NCI-H2196 (cell line): Measurements from ENCODE around the gene RAPGEF2.
"Not testable (repeated sequence)": the region's sequence is repeated elsewhere in the genome, so short reads cannot be mapped to it uniquely, and the experiment has no call there.

ENCODE experiments used
- DNase-seq: peaks from one replicate; lab custom pipeline; 2025; ENCODE audit not compliant: unreplicated experiment; lab: John Stamatoyannopoulos, UW

RAPGEF2 gene, protein sequence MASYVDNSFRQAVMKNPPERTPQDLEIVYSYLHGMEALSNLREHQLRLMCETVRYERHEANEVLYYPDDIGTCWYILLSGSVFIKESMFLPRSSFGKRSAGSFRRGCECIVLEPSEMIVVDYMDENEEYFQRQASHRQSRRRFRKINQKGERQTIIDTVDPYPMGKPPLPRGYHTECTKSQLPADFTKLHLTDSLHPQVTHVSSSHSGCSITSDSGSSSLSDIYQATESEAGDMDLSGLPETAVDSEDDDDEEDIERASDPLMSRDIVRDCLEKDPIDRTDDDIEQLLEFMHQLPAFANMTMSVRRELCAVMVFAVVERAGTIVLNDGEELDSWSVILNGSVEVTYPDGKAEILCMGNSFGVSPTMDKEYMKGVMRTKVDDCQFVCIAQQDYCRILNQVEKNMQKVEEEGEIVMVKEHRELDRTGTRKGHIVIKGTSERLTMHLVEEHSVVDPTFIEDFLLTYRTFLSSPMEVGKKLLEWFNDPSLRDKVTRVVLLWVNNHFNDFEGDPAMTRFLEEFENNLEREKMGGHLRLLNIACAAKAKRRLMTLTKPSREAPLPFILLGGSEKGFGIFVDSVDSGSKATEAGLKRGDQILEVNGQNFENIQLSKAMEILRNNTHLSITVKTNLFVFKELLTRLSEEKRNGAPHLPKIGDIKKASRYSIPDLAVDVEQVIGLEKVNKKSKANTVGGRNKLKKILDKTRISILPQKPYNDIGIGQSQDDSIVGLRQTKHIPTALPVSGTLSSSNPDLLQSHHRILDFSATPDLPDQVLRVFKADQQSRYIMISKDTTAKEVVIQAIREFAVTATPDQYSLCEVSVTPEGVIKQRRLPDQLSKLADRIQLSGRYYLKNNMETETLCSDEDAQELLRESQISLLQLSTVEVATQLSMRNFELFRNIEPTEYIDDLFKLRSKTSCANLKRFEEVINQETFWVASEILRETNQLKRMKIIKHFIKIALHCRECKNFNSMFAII (N-terminal part only)

DNA sequence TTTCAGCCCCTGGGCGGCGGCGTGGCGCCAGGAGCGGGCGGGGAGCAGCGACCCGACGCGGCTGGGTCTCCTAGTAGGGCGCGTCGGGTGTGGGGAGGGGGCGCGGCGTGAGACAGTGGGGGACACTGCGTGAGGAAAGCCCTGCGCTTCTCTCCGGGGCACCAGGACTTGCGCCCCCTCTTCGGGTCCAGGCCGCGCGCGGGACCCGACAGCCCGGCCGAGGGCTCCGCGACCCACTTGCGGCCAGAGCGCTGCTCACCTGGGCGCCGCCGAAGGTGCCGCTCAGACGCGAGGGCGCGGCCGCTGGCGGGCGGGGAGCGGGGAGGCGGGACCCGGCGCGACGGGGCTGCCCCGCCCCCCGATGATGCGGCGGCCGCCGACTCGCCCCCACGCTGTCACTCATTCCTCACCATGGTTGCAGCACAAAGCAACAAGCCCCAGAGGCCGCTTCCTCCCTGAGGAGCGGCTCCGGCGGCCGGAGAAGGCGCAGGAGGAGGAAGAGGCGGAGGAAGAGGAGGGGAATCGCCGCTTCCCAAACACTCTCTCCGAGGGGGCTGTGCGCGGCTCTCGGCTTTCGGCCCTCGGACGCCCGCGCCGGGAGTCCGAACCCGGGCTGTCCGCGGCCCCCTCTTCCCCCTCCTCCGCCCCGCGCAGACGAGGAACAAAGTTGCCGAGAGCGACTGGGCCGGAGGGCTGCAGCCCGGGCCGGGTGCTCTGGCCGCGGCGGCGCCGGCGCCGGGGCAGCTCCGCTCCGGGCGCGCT is at the start of gene RAPGEF2:
RAPGEF2 (plus strand) TSS at position 458 of the 762 bp plus-strand sequence. CDS start 1,084 bp downstream, outside the sequence.
- DNase-seq: peak; percentile 71

DNA sequence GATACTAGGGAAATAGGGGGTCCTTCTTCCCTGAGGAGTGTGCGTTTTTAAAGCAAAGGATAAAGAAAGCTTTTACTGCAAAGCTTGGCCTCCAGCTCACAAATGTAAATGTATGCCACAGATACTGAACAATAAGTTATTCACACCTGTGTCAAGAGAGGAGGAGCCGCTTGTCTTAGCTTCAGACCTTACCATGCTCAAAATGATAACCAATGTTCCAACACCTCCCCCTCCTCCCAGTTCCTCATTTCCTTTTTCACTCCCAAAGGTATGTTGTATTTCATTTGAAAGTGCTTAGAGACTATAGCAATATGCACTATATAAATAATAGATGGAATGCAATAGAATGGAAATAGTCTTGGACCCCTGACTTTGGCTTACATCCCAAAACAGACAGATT is 47.0 kb upstream of the RAPGEF2 start:
- DNase-seq: no peak

DNA sequence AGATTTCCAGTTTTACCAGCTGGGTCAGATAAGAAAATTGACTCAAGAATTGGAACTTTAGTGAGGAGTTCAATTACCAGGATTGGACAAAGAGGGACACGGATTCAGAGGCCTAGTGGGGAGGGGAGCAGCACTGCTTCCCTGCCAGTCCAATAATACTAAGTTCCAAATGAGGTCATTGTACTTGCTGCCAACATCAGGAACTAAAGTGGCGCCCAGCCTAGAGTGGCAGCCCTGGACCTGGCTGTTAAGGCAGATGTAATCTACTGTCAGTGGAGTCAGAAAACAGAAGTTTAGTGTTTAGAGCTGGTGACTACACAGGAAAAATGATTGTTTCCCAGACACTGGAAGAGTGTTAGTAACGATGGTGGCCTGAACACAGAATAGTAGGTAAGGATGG is 42.7 kb upstream of the RAPGEF2 start:
- DNase-seq: no peak

DNA sequence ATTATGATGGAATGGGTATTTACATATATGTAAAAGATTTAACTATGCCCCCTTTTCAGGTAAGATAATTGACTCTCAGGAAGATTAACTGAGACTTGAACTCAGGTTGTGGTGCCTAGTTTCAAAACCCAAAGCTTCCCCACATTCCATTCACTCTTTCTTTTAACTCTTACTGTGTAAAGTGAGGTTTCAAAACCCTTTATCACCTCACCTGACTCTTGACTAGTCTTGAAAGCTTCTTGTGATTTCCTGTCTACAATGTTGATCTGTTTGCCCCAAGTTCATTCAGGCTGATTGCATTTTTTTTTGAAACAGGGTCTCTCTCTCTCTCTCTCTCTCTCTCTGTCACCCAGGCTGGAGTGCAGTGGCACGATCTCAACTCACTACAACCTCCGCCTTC is 40.5 kb upstream of the RAPGEF2 start:
- no peak for DNase-seq

DNA sequence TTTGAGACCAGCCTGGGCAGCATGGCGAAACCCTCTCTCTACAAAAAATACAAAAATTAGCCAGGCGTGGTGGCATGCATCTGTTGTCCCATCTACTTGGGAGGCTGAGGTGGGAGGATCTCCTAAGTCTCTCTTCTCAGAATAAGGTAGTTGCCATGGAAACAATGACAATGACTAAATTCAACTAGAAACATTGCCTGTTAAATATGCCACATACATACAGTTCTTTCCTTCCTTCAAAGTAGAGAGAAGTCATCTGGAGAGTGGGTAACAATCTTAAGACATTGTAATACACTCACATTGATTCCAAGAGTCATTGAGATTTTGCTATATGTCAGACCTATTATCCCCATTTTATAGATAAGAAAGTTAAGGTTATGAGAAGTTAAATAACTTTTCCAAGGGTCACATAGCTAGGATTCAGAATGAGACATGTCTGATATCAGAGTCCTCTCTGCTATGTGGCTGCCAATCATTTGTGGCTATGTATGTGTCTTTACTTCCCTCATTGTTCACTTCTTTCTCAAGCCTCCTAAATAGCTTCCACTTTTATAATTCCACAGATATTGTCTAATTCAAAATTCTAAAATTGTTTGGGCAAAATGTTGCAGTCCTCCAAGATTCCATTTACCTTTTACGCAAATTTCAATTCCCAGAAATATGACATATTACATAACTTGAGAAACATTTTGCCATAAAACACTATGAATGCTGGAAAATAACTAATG is 37.2 kb upstream of the RAPGEF2 start:
- DNase-seq: no peak

DNA sequence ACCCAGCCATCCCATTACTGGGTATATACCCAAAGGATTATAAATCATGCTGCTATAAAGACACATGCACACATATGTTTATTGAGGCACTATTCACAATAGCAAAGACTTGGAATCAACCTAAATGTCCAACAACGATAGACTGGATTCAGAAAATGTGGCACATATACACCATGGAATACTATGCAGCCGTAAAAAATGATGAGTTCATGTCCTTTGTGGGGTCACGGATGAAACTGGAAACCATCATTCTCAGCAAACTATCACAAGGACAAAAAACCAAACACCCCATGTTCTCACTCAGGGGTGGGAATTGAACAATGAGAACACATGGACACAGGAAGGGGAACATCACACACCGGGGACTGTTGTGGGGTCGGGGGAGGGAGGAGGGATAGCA is 34.7 kb upstream of the RAPGEF2 start:
- not testable (repeated sequence) for DNase-seq

DNA sequence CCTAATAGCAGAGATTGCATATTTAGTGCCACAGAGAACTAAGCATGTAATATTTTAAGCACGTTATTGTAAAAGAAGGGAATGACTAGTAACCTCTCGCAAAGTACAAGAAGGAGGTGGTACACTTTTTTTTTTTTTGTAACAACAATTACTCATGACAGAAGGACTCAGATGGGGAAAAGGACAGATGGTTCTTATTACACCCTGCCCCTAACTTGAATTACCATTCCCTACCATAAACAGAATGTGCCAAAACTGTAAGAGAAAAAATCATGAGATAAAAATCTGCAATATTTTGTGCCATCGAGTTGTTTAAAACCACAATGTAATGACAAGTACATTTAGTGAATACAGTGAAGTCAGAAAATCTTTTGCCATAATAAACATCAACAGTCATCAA is 33.0 kb upstream of the RAPGEF2 start:
- no peak for DNase-seq

DNA sequence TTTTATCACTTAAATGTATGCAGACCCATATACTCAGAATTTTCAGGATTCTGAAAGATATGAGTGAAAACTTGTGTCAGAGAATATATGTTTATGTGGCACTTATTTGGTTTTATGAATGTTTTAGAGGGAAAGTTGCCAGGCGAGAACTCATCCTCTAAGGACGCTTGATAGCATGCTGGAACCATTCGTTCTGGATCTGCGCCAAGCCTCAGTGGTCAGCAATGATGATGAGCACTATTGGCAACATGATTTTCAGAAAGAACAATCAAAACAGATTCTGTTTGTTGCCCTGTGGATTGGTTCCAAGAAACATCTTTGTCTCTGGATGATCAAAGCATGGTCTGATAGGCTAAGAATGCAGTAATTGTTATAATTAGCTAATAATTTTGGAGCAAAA is 32.1 kb upstream of the RAPGEF2 start:
- peak; percentile 10 for DNase-seq

DNA sequence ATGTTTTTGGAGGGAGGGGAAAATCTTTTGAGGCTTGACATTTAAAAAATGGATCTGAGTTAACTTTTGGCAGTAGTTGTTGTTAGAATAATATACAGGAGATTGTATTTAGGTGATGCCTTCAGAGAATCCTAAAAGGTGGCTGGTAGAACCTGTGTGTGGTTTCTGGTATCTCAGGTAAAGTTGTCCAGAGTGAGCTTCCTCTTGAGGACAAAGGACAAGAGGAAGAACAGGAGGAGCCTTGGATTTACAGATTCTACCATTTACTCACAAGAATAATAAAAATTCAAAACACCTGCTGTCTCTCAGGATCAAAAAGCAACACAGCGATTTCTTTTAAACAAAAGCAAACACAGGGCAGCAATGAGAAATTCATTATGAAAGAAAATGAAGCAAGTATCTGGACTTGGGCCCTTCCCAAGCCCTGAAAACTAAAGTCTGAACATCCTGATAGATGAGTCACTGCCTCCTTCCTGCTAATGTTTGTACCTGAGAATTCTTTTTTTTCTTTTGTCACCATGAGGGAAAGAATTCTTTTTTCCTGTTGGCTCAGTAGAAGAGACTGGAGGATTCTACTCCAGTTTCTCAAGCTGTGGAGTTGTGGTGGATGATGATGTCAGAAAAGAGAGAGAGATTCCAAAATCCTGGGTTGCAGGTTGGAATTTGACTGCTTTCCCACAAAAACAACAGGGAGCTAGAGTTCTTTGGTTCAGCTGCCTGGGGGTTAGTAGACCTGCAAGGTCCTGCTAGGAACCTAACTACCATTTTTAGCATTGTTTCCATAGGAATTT is 31.5 kb upstream of the RAPGEF2 start:
- DNase-seq: no peak

DNA sequence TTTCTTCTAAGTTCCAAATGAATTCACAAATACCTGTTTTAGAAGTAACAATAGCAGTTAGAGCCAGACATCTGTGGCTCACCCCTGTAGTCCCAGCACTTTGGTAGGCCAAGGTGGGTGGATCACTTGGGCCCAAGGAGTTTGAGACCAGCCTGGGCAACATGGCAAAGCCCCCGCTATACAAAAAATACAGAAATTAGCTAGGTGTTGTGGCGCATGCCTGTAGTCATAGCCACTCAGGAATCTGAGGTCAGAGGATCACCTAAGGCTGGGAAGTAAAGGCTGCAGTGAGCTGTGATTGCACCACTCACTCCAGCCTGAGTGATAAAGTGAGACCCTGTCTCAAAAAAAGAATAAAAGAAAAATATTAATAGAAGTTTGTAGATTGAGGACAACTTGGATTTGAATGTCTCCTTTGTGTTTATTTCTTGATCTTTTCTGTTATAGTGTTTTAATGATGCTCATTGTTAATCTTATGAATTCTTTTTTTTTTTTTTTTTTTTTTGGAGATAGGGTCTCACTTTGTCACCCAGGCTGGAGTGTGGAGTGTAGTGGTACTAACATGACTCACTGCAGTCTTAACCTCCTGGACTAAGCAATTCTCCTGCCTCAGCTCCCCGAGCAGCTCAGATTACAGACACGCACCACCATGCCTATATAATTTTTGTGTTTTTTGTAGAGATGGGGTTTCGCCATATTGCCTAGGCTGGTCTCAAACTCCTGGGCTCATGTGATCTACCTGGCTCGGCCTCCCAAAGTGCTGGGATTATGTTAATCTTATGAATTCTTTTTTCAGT is 30.7 kb upstream of the RAPGEF2 start:
- no peak for DNase-seq

DNA sequence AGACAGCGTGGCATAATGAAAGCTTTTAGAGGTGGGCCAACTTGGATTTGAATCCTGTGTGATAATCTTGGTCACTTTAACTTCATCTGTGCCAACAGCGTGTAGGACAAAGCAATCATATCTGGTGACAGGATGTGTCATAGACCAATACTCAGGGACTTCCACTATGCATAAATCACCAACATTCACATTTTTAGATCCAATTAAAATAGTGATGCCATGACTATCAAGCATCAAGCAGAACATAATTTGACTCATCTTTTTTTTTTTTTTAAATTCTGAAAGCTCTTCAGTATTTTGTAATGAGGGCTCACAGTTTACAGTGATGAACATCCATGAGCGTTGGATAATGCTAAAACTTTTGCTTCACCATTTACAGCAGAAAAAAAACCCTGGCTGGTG is 27.3 kb upstream of the RAPGEF2 start:
- DNase-seq: no peak

DNA sequence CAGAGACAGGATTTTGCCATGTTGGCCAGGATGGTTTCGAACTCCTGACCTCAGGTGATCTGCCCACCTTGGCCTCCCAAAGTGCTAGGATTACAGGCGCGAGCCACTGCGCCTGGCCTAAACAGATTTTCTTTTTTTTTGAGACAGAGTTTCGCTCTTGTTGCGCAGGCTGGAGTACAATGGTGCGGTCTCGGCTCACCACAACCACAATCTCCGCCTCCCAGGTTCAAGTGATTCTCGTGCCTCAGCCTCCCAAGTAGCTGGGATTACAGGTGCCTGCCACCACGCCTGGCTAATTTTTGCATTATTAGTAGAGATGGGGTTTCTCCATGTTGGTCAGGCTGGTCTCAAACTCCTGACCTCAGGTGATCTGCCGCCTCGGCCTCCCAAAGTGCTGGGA is 25.9 kb upstream of the RAPGEF2 start:
- DNase-seq: not testable (repeated sequence)

DNA sequence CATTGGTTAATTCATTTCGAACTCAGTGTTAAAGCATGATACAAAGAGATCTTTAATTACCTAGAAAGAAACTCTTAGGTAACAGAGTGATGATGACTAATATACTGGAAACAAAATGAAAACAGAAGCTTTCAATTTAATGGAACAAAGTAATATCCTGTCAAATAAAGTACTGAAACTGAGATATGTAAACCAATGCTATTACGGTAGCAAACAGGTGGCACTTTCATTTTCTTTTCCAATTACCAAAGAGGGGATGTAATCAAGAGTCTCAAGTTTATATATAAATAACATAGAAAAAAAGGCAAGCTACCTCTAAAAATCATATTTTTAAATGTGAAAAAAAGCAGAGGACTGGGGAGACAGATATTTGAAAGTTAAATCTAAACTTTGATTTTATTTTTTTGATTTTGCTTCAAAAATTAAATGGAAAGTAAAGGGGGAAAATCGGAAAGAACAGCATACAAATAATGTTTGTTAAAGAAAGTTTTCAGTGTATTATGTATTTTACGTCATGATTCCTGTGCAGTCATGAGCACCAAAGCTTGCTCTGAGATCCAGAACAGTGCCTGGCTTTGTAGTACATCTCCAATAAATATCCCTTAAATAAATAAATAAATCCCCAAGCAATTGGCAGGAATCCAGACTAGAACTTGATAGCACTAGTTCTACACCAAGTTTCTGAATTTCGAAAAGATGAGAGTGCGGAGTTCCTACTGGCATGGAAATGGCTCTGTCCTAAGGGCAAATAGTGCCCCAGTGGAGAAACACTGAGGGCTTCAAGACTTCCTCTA is 25.0 kb upstream of the RAPGEF2 start:
- DNase-seq: peak; percentile 50

DNA sequence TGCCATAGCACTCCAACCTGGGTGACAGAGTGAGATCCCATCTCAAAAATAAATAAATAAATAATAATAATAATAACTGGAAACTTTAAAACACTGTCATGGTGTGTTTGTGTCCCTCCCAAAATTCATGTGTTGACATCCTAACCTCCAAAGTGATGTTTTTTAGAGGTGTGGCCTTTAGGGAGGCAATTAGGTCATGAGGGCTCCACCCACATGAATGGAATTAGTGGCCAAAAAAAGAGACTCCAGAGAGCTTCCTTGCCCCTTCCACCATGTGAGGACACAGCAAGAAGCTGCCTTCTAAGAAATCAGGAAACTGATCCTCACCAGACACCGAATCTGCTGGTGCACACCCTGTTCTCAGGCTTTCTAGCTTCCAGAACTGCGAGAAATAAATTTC is 23.8 kb upstream of the RAPGEF2 start:
- no peak for DNase-seq

DNA sequence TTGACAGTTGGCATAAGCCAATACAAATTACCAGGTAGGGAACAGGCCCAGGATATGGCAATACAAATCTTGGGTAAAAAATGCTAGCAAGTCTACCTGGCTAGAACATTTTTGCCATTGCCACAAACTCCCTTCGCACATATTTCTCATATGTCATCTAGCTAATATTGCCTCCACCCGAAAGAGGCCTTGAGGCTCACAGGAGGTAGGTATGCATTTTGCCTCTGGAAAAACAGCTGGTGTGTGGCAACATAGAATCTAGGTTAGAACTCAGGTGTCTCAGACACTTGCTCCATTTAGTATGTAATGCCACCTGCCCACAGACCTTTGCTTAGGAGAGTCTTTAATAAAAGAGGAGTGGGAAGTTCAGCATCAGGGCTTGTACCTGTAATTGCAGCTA is 16.3 kb upstream of the RAPGEF2 start:
- no peak for DNase-seq

DNA sequence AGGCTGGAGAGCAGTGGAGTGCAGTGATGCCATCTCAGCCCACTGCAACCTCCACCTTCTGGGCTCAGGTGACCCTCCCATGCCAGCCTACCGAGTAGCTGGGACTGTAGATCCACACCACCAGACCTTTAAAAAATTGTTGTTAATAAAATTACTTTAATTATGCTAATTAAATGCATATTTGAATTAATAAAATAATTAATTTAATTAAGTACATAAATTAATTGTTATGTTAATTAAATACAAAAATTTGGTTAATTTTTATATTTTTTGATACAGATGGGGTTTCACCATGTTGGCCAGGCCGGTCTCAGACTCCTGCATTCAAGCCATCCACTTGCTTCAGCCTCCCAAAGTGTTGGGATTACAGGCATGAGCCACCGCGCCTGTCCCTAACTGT is 12.6 kb upstream of the RAPGEF2 start:
- DNase-seq: no peak

DNA sequence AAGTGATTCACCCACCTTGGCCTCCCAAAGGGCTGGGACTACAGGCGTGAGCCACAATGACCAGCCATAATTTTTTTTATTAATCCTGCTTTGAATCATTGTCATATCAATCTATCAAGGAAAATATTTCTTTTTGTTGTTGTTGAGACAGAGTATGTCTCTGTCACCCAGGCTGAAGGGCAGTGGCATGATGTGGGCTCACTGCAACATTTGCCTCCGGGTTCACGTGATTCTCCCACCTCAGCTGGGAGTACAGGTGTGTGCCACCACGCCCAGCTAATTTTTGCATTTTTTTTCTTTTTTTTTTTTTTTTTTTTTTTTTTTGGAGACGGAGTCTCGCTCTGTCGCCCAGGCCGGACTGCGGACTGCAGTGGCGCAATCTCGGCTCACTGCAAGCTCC is 8.7 kb upstream of the RAPGEF2 start:
- not testable (repeated sequence) for DNase-seq

DNA sequence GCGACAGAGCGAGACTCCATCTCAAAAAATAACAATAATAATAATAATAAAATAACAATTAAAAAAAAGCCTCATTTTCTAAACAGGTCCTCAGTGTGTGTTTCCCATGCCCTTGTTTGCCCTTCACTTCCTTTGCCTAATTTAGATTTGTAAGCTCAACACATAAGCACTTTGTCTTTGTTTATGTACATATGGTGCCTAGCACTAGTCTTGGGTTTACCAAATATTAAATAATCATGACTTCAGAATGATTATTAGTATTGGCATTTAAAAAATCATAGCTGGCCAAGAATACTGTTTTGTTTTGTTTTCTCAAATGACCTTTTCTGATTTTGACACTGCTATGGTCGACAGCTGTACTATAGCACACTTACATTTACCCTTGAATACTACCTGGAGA is 6.4 kb upstream of the RAPGEF2 start:
- DNase-seq: no peak
